Activated naive CD4-positive, alpha-beta T cell treated with anti-CD3 and anti-CD28 coated beads, Interleukin-2, amount 50 U/mL, for 16 hours (primary cell): ENCODE data around the gene DVL1.

Source experiments
- DNase-seq: peaks from one replicate; pipeline ENCODE4 v3.0.0-alpha.2; 2020

The DVL1 gene

GRCh38 chr1:1355416-1355815 is 6.2 kb upstream of the DVL1 start:
- DNase-seq, result no peak

GRCh38 chr1:1354271-1355247 is 5.3 kb upstream of the DVL1 start:
- DNase-seq, result no peak

GRCh38 chr1:1353389-1354151 is 4.4 kb upstream of the DVL1 start:
- DNase-seq, result no peak

GRCh38 chr1:1352786-1353388 is 3.7 kb upstream of the DVL1 start:
- DNase-seq, result no peak

GRCh38 chr1:1351511-1352427 is 2.6 kb upstream of the DVL1 start:
- DNase-seq, result no peak

GRCh38 chr1:1348420-1349255 is 580 bp downstream of the DVL1 start:
- DNase-seq, result no peak

- DNase-seq, result no peak
These were observed 1.4 kb downstream of the DVL1 start for GRCh38 chr1:1347663-1348419.

- DNase-seq, result no peak
These were observed 2.1 kb downstream of the DVL1 start for GRCh38 chr1:1347026-1347595.

GRCh38 chr1:1346501-1346890 is 2.7 kb downstream of the DVL1 start:
- DNase-seq, result no peak

- no peak for DNase-seq
These were observed 3.2 kb downstream of the DVL1 start for GRCh38 chr1:1345860-1346500.

GRCh38 chr1:1345384-1345783 is 3.8 kb downstream of the DVL1 start:
- no peak for DNase-seq

GRCh38 chr1:1344655-1345361 is 4.4 kb downstream of the DVL1 start:
- peak; percentile 56 for DNase-seq

GRCh38 chr1:1343811-1344421 is 5.3 kb downstream of the DVL1 start:
- no peak for DNase-seq

GRCh38 chr1:1342584-1343115 is 6.6 kb downstream of the DVL1 start:
- no peak for DNase-seq

- no peak for DNase-seq
These were observed 7.1 kb downstream of the DVL1 start for GRCh38 chr1:1342061-1342562.

GRCh38 chr1:1341549-1342021 is 7.6 kb downstream of the DVL1 start:
- DNase-seq, result no peak

GRCh38 chr1:1340791-1341548 is 8.2 kb downstream of the DVL1 start:
- no peak for DNase-seq
